Esophagus muscularis mucosa (tissue), 4 donors: ENCODE data around the gene ZIC5. TPM values are rescaled to one million over a fixed set of nuclear protein-coding genes. Genes with fewer than 3 reads are reported as not detected.

Experiments used
- DNase-seq: peaks from one replicate; pipeline ENCODE4 v3.0.0-alpha.2; 2017; ENCODE audit errors: extremely low spot score
- H3K27ac ChIP-seq, 4 donors: fragments of 200-600 bp; sonication (generic); replicated peaks in 1 of 4; 1 replicate in 3 of 4; 2 replicates in 1 of 4; pipeline ENCODE4 v1.5.1; 2016 to 2019; ENCODE audit warnings: mild to moderate bottlenecking in 1 of 4
- H3K27me3 ChIP-seq, 4 donors: fragments of 200-600 bp; sonication (generic); one replicate each; pipeline versions ENCODE4 v1.5.1 to v1.6.0; 2016 to 2019
- H3K36me3 ChIP-seq, 4 donors: fragments of 200-600 bp; sonication (generic); one replicate each; pipeline ENCODE4 v1.5.1; 2016 to 2019
- H3K4me1 ChIP-seq, 4 donors: fragments of 200-600 bp; sonication (generic); one replicate each; pipeline ENCODE4 v1.5.1; 2016 to 2019
- H3K4me3 ChIP-seq, 4 donors: fragments of 200-600 bp; sonication (generic); 1 replicate in 2 of 4; 2 replicates in 2 of 4; pipeline ENCODE4 v1.5.1; 2016 to 2019; ENCODE audit warnings: mild to moderate bottlenecking in 4 of 4, moderate library complexity in 1 of 4
- H3K9me3 ChIP-seq, 4 donors: fragments of 200-600 bp; sonication (generic); 1 replicate in 3 of 4; 2 replicates in 1 of 4; pipeline ENCODE4 v1.5.1; 2016 to 2019
- CTCF ChIP-seq, 3 experiments: fragments of 200-600 bp in 2 of 3; fragments of 450-650 bp in 1 of 3; sonication (generic) in 2 of 3; IDR thresholded peaks; one replicate each; pipeline ENCODE4 v1.5.1; 2017 to 2019; ENCODE audit warnings: antibody characterized with exemption in 3 of 3, mild to moderate bottlenecking in 2 of 3, moderate library complexity in 1 of 3
- EP300 ChIP-seq: sonication (generic); formaldehyde crosslinking; IDR thresholded peaks from one replicate; pipeline ENCODE4 v1.6.1; 2017; ENCODE audit warnings: antibody characterized with exemption
- POLR2A ChIP-seq: fragments of 450-650 bp; IDR thresholded peaks from one replicate; pipeline ENCODE4 v1.6.1; 2017; ENCODE audit warnings: antibody characterized with exemption, moderate library complexity, mild to moderate bottlenecking, low read depth
- POLR2AphosphoS5 ChIP-seq, 2 donors: sonication (generic); formaldehyde crosslinking; IDR thresholded peaks; one replicate each; pipeline ENCODE4 v1.6.1; 2017; ENCODE audit warnings: antibody characterized with exemption in 2 of 2
- WGBS: methylation state at CpG from one replicate; pipeline ENCODE4 v1.1.5; 2018; 5-methylcytosine and 5-hydroxymethylcytosine counted together
- intact Hi-C: fragments of 100-400 bp; cut with DNase I; formaldehyde crosslinking; loops from one replicate; pipeline ENCODE4 v1.15.1; 2023
- total RNA-seq, 4 donors: library from RNA; depleted of rRNA; stranded (reverse); fragments of >200 nt; gene quantifications; one replicate each; pipeline versions ENCODE4 v1.1.0 to v1.2.1, GENCODE V29; 2016

Gene ZIC5
- total RNA-seq, 4 donors from 2014 or later = not detected

- TF ChIP-seq POLR2AphosphoS5 (IDR thresholded peaks at IDR 0.05) (no peak), CTCF (IDR thresholded peaks at IDR 0.05) (no peak), POLR2A (no peak), EP300 (no peak)
- Histone ChIP-seq H3K4me3 (peak overlapping the region; percentile 50 to 63 (median 52)), H3K27ac (no peak overlapping the region), H3K9me3 (no peaks in the 10 kb centered on the region), H3K27me3 (peaks cover 36 to 100% (median 89%) of the 10 kb centered on the region in 4 donors), H3K4me1 (peaks cover 33 to 68% (median 59%) of the 10 kb centered on the region in 4 donors), H3K36me3 (no peaks in the 10 kb centered on the region)
- 5% methylated on average over 39 of the region's 110 CpGs for WGBS
- intact Hi-C loops = loop anchor here (10.0 kb wide), 1 partner anchor 104 kb away; the partner anchor contains the start of gene PCCA
- no peak for DNase-seq
These were observed 9.5 kb upstream of the ZIC5 start for GRCh38 chr13:99980824-99981734.

GRCh38 chr13:99980201-99980823, 8.7 kb upstream of the ZIC5 start:
- H3K4me1 ChIP-seq = peaks cover 33 to 64% (median 58%) of the 10 kb centered on the region in 4 donors
- peak overlapping the region; percentile 50 to 63 (median 52) for H3K4me3 ChIP-seq
- no peaks in the 10 kb centered on the region for H3K9me3 ChIP-seq
- 3% methylated on average over 16 of the region's 76 CpGs for WGBS
- intact Hi-C loops = loop anchor here (10.0 kb wide), 1 partner anchor 104 kb away; the partner anchor contains the start of gene PCCA
- H3K36me3 ChIP-seq = no peaks in the 10 kb centered on the region
- TF ChIP-seq EP300 = no peak
- no peak for TF ChIP-seq POLR2AphosphoS5 (IDR thresholded peaks at IDR 0.05)
- TF ChIP-seq POLR2A = no peak
- TF ChIP-seq CTCF (IDR thresholded peaks at IDR 0.05) = no peak
- DNase-seq = no peak
- H3K27me3 ChIP-seq = peaks cover 36 to 100% (median 90%) of the 10 kb centered on the region in 4 donors
- H3K27ac ChIP-seq = no peak overlapping the region

- no peak for DNase-seq
- Histone ChIP-seq H3K4me3 (peak overlapping the region; percentile 50 to 63 (median 52)), H3K4me1 (peaks cover 33 to 58% (median 52%) of the 10 kb centered on the region in 4 donors), H3K9me3 (no peaks in the 10 kb centered on the region), H3K36me3 (no peaks in the 10 kb centered on the region), H3K27me3 (peaks cover 31 to 100% (median 91%) of the 10 kb centered on the region in 4 donors), H3K27ac (no peak overlapping the region)
- intact Hi-C loops = loop anchor here (10.0 kb wide), 2 partner anchors 105 to 325 kb away; partner anchors contain the start of gene PCCA
- TF ChIP-seq POLR2AphosphoS5 (IDR thresholded peaks at IDR 0.05) (no peak), EP300 (no peak), POLR2A (no peak), CTCF (IDR thresholded peaks at IDR 0.05) (no peak)
- 2% methylated on average over 42 of the region's 59 CpGs for WGBS
These were observed 8.1 kb upstream of the ZIC5 start for GRCh38 chr13:99979453-99980200.

DNA sequence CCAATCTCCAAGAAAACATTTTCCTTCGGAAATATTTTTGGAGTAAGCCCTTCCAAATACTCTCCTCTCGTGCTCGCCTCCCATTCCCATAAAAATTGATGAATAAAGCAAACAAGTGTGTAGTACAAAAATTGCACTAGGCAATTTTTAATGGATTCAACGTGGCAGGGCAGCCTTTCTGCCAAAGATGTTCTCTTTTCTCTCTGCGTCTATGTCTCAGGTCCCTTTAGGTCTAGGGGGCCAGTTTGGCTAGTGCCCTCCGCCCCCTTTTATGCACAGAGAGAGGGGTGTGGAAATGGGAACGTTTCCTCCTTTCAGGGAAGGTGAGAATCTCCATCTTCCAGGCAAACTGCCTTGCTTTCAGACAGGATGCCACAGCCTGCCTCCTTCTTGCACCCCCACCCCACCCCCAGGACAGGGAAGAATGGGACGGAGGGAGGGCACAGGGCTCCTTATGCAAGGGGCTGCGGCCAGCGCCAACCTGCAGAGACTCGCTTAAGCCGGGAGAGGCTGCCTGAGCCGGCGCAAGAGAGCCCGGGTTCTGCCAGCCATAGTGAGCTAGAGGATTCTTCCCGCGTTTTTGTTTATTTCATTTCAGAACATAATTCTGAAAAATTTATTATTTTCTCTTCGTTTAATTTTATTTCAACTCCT, 7.4 kb upstream of the ZIC5 start:
- Histone ChIP-seq H3K9me3 (no peaks in the 10 kb centered on the region), H3K36me3 (no peaks in the 10 kb centered on the region), H3K4me1 (peaks cover 33 to 56% (median 50%) of the 10 kb centered on the region in 4 donors), H3K27me3 (peaks cover 30 to 100% (median 91%) of the 10 kb centered on the region in 4 donors), H3K4me3 (peak overlapping the region in 2 of 4 donors; percentile 50 to 53), H3K27ac (no peak overlapping the region)
- WGBS = 4% methylated on average over 17 of the region's 18 CpGs
- TF ChIP-seq EP300 = no peak
- no peak for TF ChIP-seq POLR2A
- TF ChIP-seq POLR2AphosphoS5 (IDR thresholded peaks at IDR 0.05) = no peak
- no peak for TF ChIP-seq CTCF (IDR thresholded peaks at IDR 0.05)
- no peak for DNase-seq
- intact Hi-C loops = loop anchor here (10.0 kb wide), 1 partner anchor 324 kb away; no protein-coding TSS in a partner anchor
